Lung (tissue), 12 donors: Measurements from ENCODE around the gene FSHR. TPM values are rescaled to one million over a fixed set of nuclear protein-coding genes. Genes with fewer than 3 reads are reported as not detected.

Experiments used
- ATAC-seq: fragments of 200-7000 bp; cut with Tn5 transposase; one replicate; pipeline ENCODE4 v1.9.1; 2020; ENCODE audit warnings: moderate number of reproducible peaks; ENCODE audit not compliant: insufficient read depth, low FRiP score
- DNase-seq, 3 donors: peaks; one replicate each; pipeline ENCODE4 v3.0.0-alpha.2; 2013 to 2017
- H3K27ac ChIP-seq, 2 donors: one replicate each; pipeline ENCODE4 v1.5.1; 2013; ENCODE audit warnings: mild to moderate bottlenecking in 2 of 2, moderate library complexity in 2 of 2, control low read depth in 1 of 2, inconsistent platforms in 1 of 2, low read depth in 1 of 2, low read length in 1 of 2
- H3K27me3 ChIP-seq, 3 donors: one replicate each; pipeline ENCODE4 v1.5.1; 2013; ENCODE audit warnings: low read length in 2 of 3; ENCODE audit not compliant: control insufficient read depth in 3 of 3, insufficient read depth in 3 of 3
- H3K36me3 ChIP-seq, 4 donors: one replicate each; pipeline ENCODE4 v1.5.1; 2013; ENCODE audit warnings: low read length in 4 of 4, mild to moderate bottlenecking in 1 of 4, moderate library complexity in 1 of 4; ENCODE audit not compliant: control insufficient read depth in 4 of 4, insufficient read depth in 4 of 4
- H3K4me1 ChIP-seq, 5 donors: one replicate each; pipeline ENCODE4 v1.5.1; 2013; ENCODE audit warnings: low read length in 5 of 5, mild to moderate bottlenecking in 2 of 5, moderate library complexity in 1 of 5; ENCODE audit not compliant: control insufficient read depth in 5 of 5, insufficient read depth in 5 of 5
- H3K4me3 ChIP-seq: one replicate; pipeline ENCODE4 v1.5.1; 2013; ENCODE audit warnings: mild to moderate bottlenecking, control low read depth, moderate library complexity
- H3K9ac ChIP-seq, 2 donors: one replicate each; pipeline ENCODE4 v1.5.1; 2013; ENCODE audit warnings: low read length in 2 of 2, control low read depth in 1 of 2; ENCODE audit not compliant: insufficient read depth in 1 of 2
- H3K9me3 ChIP-seq, 4 donors: one replicate each; pipeline ENCODE4 v1.5.1; 2013; ENCODE audit warnings: low read length in 3 of 4, mild to moderate bottlenecking in 1 of 4, moderate library complexity in 1 of 4; ENCODE audit not compliant: control insufficient read depth in 4 of 4, insufficient read depth in 3 of 4
- CTCF ChIP-seq: IDR thresholded peaks from 2 replicates; pipeline ENCODE4 v1.5.1; 2012; ENCODE audit warnings: mild to moderate bottlenecking; ENCODE audit errors: control extremely low read depth, extremely low read depth
- WGBS, 2 donors: extraction: QIAGEN DNeasy Blood & Tissue Kit; methylation state at CpG; one replicate each; pipeline ENCODE4 v1.1.7; 2013; 5-methylcytosine and 5-hydroxymethylcytosine counted together
- polyA plus RNA-seq, 2 donors: library from polyadenylated mRNA; stranded (reverse); fragments of 200-250 nt; gene quantifications; one replicate each; pipeline ENCODE4 v1.2.1, GENCODE V29; 2013
- total RNA-seq, 2 donors: library from RNA; depleted of rRNA in 1 of 2; stranded (reverse); fragments of >200 nt in 1 of 2; gene quantifications; one replicate each; pipeline ENCODE4 v1.2.1, GENCODE V29; 2014 to 2021
- donor health status: control.
- donor health status: control.
- donor health status: Bipolar disorder and iron deficiency.
- donor health status: healthy.
- donor health status: DM: yes; HTN: yes; CAD: no.

The FSHR gene
- total and polyA plus RNA-seq, 4 donors, result not detected

GRCh38 chr2:48927355-48927754 is 227.0 kb downstream of the FSHR start:
- DNase-seq, result no peak

GRCh38 chr2:48915884-48916283 is 238.4 kb downstream of the FSHR start:
- TF ChIP-seq CTCF, result no peak
- ATAC-seq (no peak), DNase-seq (no peak)
- peaks cover 0 to 5% (median 1%) of the 10 kb centered on the region in 4 donors for H3K9me3 ChIP-seq
- H3K4me1 ChIP-seq, result no peaks in the 10 kb centered on the region
- H3K27me3 ChIP-seq, result no peaks in the 10 kb centered on the region
- H3K9ac ChIP-seq, result no peak overlapping the region
- H3K4me3 ChIP-seq, result no peak overlapping the region
- no peak overlapping the region for H3K27ac ChIP-seq
- H3K36me3 ChIP-seq, result no peaks in the 10 kb centered on the region
- 91 to 93% methylated on average over 19 of the region's 19 CpGs for WGBS, 2 donors

More at GRCh38 chr2:48927355-48927754, 227.0 kb downstream of the FSHR start:
- no peaks in the 10 kb centered on the region for H3K9me3 ChIP-seq
- no peaks in the 10 kb centered on the region for H3K27me3 ChIP-seq
- 87 to 89% methylated on average over 2 of the region's 2 CpGs for WGBS, 2 donors
- no peak for TF ChIP-seq CTCF
- H3K36me3 ChIP-seq, result no peaks in the 10 kb centered on the region
- H3K4me1 ChIP-seq, result no peaks in the 10 kb centered on the region
- H3K27ac ChIP-seq, result no peak overlapping the region
- ATAC-seq, result no peak
- H3K4me3 ChIP-seq, result no peak overlapping the region
- no peak overlapping the region for H3K9ac ChIP-seq

- WGBS, 2 donors, result 80 to 83% methylated on average over 10 of the region's 10 CpGs
- no peak for ATAC-seq
- TF ChIP-seq CTCF, result no peak
- H3K9me3 ChIP-seq, result peaks cover 0 to 5% (median 1%) of the 10 kb centered on the region in 4 donors
- no peaks in the 10 kb centered on the region for H3K4me1 ChIP-seq
- no peaks in the 10 kb centered on the region for H3K36me3 ChIP-seq
- no peaks in the 10 kb centered on the region for H3K27me3 ChIP-seq
- H3K4me3 ChIP-seq, result no peak overlapping the region
- H3K27ac ChIP-seq, result no peak overlapping the region
- no peak overlapping the region for H3K9ac ChIP-seq
- no peak for DNase-seq
These were observed 239.1 kb downstream of the FSHR start for GRCh38 chr2:48915227-48915626.

- ATAC-seq (no peak), DNase-seq (no peak)
- Histone ChIP-seq H3K27me3 (no peaks in the 10 kb centered on the region), H3K4me3 (no peak overlapping the region), H3K36me3 (no peaks in the 10 kb centered on the region), H3K27ac (no peak overlapping the region), H3K9me3 (peaks cover 0 to 5% (median 1%) of the 10 kb centered on the region in 4 donors), H3K4me1 (no peaks in the 10 kb centered on the region), H3K9ac (no peak overlapping the region)
- WGBS, 2 donors, result 11 to 17% methylated on average over 1 of the region's 1 CpG
- no peak for TF ChIP-seq CTCF
These were observed 239.7 kb downstream of the FSHR start for GRCh38 chr2:48914477-48915089.
